ENCODE results near the gene GLUL.

The GLUL gene

GRCh38 chr1:182367926-182368325 lies 23.7 kb downstream of the GLUL start:
- no peak overlapping the region for H3K27ac ChIP-seq (ENCODE audit: low read depth, low read length)
- peaks cover 6% of the 10 kb centered on the region; the same call in 1 of the 2 replicates for H3K4me1 ChIP-seq (ENCODE audit: control insufficient read depth, insufficient read depth, low read length)
- H3K9me3 ChIP-seq (ENCODE audit: control insufficient read depth, insufficient read depth, low read length), result no peaks in the 10 kb centered on the region
- H3K4me3 ChIP-seq (ENCODE audit: low read depth, low read length), result no peak overlapping the region
- no peak overlapping the region for H3K9ac ChIP-seq (ENCODE audit: low read depth, low read length)
- no peaks in the 10 kb centered on the region for H3K27me3 ChIP-seq (ENCODE audit: control insufficient read depth, insufficient read depth, low read length)
- H3K36me3 ChIP-seq (ENCODE audit: control insufficient read depth, insufficient read depth, low read length), result no peaks in the 10 kb centered on the region

DNA sequence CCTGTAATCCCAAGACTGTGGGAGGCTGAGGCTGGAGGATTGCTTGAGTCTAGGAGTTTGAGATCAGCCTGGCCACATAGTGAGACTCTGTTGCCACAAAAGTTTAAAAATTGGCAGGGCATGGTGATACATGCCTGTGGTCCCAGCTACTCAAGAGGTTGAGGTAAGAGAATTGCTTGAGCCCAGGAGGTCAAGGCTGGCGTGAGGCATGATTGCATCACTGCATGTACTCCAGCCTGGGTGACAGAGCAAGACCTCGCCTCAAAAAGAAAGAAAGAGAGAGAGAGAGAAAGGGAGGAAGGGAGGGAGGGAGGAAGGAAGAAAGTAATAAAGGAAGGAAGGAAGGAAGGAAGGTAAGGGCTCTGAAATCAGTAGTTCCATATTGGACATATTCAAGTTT lies 25.0 kb downstream of the GLUL start:
- H3K9ac ChIP-seq (ENCODE audit: low read depth, low read length), result no peak overlapping the region
- no peaks in the 10 kb centered on the region for H3K27me3 ChIP-seq (ENCODE audit: control insufficient read depth, insufficient read depth, low read length)
- H3K4me1 ChIP-seq (ENCODE audit: control insufficient read depth, insufficient read depth, low read length), result peaks cover 8% of the 10 kb centered on the region; the same call in 1 of the 2 replicates
- H3K27ac ChIP-seq (ENCODE audit: low read depth, low read length), result no peak overlapping the region
- no peaks in the 10 kb centered on the region for H3K36me3 ChIP-seq (ENCODE audit: control insufficient read depth, insufficient read depth, low read length)
- H3K9me3 ChIP-seq (ENCODE audit: control insufficient read depth, insufficient read depth, low read length), result no peaks in the 10 kb centered on the region
- no peak overlapping the region for H3K4me3 ChIP-seq (ENCODE audit: low read depth, low read length)

DNA sequence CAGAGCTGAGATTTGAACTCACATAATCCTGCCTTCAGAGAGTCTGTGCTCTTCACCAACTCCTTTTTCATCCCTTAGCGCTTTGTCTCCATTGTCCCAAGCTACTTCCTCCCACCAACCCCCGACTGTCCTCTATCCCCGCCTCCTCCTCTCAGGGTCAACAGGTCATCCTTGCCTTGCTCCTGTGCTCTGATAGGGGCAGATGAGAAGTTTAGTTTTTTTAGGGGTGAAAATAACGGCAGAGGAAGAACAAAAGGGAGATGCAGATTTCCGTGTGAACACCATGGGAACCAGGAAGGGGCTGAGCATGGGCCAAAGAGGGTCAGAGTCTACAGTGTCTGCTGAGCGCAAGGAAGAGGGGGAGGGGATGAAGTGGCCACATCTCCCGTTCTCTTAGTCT lies 31.9 kb downstream of the GLUL start:
- Histone ChIP-seq H3K9me3 (ENCODE audit: control insufficient read depth, insufficient read depth, low read length) (no peaks in the 10 kb centered on the region), H3K27ac (ENCODE audit: low read depth, low read length) (no peak overlapping the region), H3K4me3 (ENCODE audit: low read depth, low read length) (no peak overlapping the region), H3K9ac (ENCODE audit: low read depth, low read length) (no peak overlapping the region), H3K27me3 (ENCODE audit: control insufficient read depth, insufficient read depth, low read length) (no peaks in the 10 kb centered on the region), H3K4me1 (ENCODE audit: control insufficient read depth, insufficient read depth, low read length) (peaks cover 27% of the 10 kb centered on the region), H3K36me3 (ENCODE audit: control insufficient read depth, insufficient read depth, low read length) (no peaks in the 10 kb centered on the region)

DNA sequence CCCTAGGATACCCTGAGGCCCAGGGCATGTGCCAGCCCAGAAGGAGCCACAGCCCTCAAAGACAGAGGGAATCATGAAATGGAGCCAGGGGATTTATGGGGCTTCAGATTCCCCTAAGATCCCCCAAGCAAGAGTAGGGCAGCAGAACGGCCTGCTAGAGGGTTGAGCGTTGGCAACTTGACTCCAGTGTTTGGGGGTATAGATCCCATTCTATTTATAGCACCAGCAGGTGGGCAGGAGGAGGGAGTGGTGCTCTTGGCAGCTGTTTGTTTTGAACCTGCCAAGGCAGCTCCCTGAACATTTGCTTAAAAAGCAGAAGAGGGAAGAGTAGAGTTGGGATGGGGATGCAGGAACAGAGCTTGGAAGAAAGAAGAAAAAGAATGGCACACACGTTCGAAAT lies 33.7 kb downstream of the GLUL start:
- Histone ChIP-seq H3K27ac (ENCODE audit: low read depth, low read length) (no peak overlapping the region), H3K27me3 (ENCODE audit: control insufficient read depth, insufficient read depth, low read length) (no peaks in the 10 kb centered on the region), H3K36me3 (ENCODE audit: control insufficient read depth, insufficient read depth, low read length) (no peaks in the 10 kb centered on the region), H3K9me3 (ENCODE audit: control insufficient read depth, insufficient read depth, low read length) (no peaks in the 10 kb centered on the region), H3K9ac (ENCODE audit: low read depth, low read length) (no peak overlapping the region), H3K4me1 (ENCODE audit: control insufficient read depth, insufficient read depth, low read length) (peaks cover 21% of the 10 kb centered on the region), H3K4me3 (ENCODE audit: low read depth, low read length) (no peak overlapping the region)

DNA sequence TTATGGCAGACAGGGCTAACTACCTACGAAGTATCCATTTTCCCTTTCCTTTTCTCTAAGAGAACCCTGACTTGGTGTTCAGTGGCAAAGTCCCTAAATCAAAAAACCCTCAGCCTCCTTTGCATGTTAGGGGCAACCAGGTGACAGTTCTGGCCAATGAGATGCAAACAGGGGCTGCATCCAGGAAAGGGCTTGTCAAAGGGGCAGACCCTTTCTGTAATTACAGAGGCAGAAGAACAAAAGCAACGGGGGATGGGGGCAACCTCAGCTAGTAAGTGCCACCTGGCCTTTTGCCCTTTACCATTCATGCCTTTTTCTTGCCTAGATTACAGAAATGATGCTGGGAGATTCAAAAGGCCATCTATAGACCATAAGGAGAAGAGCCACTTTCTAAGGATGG lies 34.4 kb downstream of the GLUL start:
- H3K4me1 ChIP-seq (ENCODE audit: control insufficient read depth, insufficient read depth, low read length), result peaks cover 19% of the 10 kb centered on the region
- H3K36me3 ChIP-seq (ENCODE audit: control insufficient read depth, insufficient read depth, low read length), result no peaks in the 10 kb centered on the region
- H3K27ac ChIP-seq (ENCODE audit: low read depth, low read length), result no peak overlapping the region
- no peak overlapping the region for H3K4me3 ChIP-seq (ENCODE audit: low read depth, low read length)
- no peaks in the 10 kb centered on the region for H3K27me3 ChIP-seq (ENCODE audit: control insufficient read depth, insufficient read depth, low read length)
- H3K9ac ChIP-seq (ENCODE audit: low read depth, low read length), result no peak overlapping the region
- no peaks in the 10 kb centered on the region for H3K9me3 ChIP-seq (ENCODE audit: control insufficient read depth, insufficient read depth, low read length)

GRCh38 chr1:182355723-182356098 lies 35.9 kb downstream of the GLUL start:
- no peaks in the 10 kb centered on the region for H3K9me3 ChIP-seq (ENCODE audit: control insufficient read depth, insufficient read depth, low read length)
- peaks cover 19% of the 10 kb centered on the region for H3K4me1 ChIP-seq (ENCODE audit: control insufficient read depth, insufficient read depth, low read length)
- no peaks in the 10 kb centered on the region for H3K36me3 ChIP-seq (ENCODE audit: control insufficient read depth, insufficient read depth, low read length)
- H3K27ac ChIP-seq (ENCODE audit: low read depth, low read length), result no peak overlapping the region
- no peaks in the 10 kb centered on the region for H3K27me3 ChIP-seq (ENCODE audit: control insufficient read depth, insufficient read depth, low read length)
- H3K4me3 ChIP-seq (ENCODE audit: low read depth, low read length), result no peak overlapping the region
- H3K9ac ChIP-seq (ENCODE audit: low read depth, low read length), result no peak overlapping the region

DNA sequence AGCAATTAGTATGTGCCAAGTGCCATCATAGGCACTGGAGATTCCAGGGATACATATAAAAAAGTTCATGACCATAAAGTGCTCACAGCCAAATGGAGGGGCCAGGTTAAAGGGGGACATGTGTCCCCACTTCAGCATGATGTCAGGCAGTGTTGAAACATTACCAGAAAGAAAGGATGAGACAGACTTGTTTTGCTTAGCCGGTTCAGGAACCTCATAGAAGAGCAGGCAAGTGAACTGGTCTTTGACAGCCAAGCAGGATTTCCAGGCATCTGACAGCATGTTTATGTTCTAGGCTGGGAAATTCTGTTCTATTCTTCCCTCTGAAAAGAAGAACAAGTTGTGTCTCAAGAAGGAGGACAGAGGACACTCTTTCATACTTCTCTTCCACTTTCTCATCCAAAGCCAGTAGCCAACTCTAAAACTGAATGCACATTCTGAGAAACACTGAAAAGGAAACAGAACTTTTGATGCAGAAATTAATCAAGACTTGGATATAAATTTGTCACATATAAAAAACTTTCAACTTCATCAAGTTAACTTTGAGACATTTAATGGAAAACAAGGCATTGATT lies 39.7 kb downstream of the GLUL start:
- no peak overlapping the region for H3K27ac ChIP-seq (ENCODE audit: low read depth, low read length)
- H3K36me3 ChIP-seq (ENCODE audit: control insufficient read depth, insufficient read depth, low read length), result no peaks in the 10 kb centered on the region

GRCh38 chr1:182350839-182351238 lies 40.8 kb downstream of the GLUL start:
- no peak overlapping the region for H3K4me3 ChIP-seq (ENCODE audit: low read depth, low read length)
- H3K9me3 ChIP-seq (ENCODE audit: control insufficient read depth, insufficient read depth, low read length), result no peaks in the 10 kb centered on the region
- 0 out of 2 replicates have a peak, but pooled peaks cover 5% of the 10 kb centered on the region for H3K4me1 ChIP-seq (ENCODE audit: control insufficient read depth, insufficient read depth, low read length)
- H3K36me3 ChIP-seq (ENCODE audit: control insufficient read depth, insufficient read depth, low read length), result no peaks in the 10 kb centered on the region
- no peak overlapping the region for H3K9ac ChIP-seq (ENCODE audit: low read depth, low read length)
- no peak overlapping the region for H3K27ac ChIP-seq (ENCODE audit: low read depth, low read length)
- H3K27me3 ChIP-seq (ENCODE audit: control insufficient read depth, insufficient read depth, low read length), result no peaks in the 10 kb centered on the region

More for the DNA sequence above, 39.7 kb downstream of the GLUL start:
- Histone ChIP-seq H3K27me3 (ENCODE audit: control insufficient read depth, insufficient read depth, low read length) (no peaks in the 10 kb centered on the region), H3K4me1 (ENCODE audit: control insufficient read depth, insufficient read depth, low read length) (0 out of 2 replicates have a peak, but pooled peaks cover 5% of the 10 kb centered on the region), H3K4me3 (ENCODE audit: low read depth, low read length) (no peak overlapping the region), H3K9me3 (ENCODE audit: control insufficient read depth, insufficient read depth, low read length) (no peaks in the 10 kb centered on the region), H3K9ac (ENCODE audit: low read depth, low read length) (no peak overlapping the region)

DNA sequence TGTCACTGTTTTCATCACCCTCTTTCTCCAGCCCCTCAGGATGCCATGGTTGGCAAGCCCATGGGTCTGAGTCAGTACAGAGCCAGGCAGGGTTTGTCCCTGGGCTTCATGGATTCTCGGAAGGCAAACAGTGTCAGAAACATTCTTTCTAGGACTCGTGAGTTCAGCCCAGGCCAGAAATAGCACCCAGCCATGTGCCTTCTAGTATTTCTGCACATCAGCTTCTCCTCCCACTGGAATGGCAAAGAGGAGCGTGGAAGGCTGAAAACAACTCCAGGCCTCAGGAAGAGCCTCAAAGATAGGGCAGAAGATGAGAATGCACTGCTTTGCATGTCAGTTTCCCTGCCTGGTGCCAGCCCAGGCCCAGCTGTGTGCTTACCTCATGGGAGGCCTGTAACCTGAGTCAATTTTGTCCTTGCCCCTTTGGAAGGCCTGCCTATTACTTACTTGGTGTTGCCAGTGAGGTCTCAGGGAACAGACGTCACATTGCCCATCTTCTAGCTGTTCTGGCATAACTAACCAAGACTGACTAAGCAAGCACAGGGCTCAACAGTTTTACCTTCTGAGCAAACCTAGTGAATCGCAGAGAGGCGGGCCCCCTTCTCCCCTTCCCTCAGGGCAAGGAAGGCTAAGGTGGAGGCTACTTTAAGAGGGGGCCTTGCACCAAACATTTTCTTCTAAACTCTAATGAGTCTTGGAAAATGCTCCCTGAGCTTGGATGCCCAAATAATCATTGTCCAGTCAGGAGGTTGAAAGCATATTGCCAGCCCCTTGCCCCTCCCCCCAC lies 42.4 kb downstream of the GLUL start:
- Histone ChIP-seq H3K27ac (ENCODE audit: low read depth, low read length) (no peak overlapping the region), H3K9ac (ENCODE audit: low read depth, low read length) (no peak overlapping the region), H3K4me1 (ENCODE audit: control insufficient read depth, insufficient read depth, low read length) (0 out of 2 replicates have a peak, but pooled peaks cover 5% of the 10 kb centered on the region), H3K36me3 (ENCODE audit: control insufficient read depth, insufficient read depth, low read length) (no peaks in the 10 kb centered on the region), H3K27me3 (ENCODE audit: control insufficient read depth, insufficient read depth, low read length) (no peaks in the 10 kb centered on the region), H3K4me3 (ENCODE audit: low read depth, low read length) (no peak overlapping the region), H3K9me3 (ENCODE audit: control insufficient read depth, insufficient read depth, low read length) (no peaks in the 10 kb centered on the region)

GRCh38 chr1:182347019-182347418 lies 44.6 kb downstream of the GLUL start:
- Histone ChIP-seq H3K36me3 (ENCODE audit: control insufficient read depth, insufficient read depth, low read length) (no peaks in the 10 kb centered on the region), H3K27ac (ENCODE audit: low read depth, low read length) (no peak overlapping the region), H3K4me1 (ENCODE audit: control insufficient read depth, insufficient read depth, low read length) (0 out of 2 replicates have a peak, but pooled peaks cover 5% of the 10 kb centered on the region), H3K27me3 (ENCODE audit: control insufficient read depth, insufficient read depth, low read length) (no peaks in the 10 kb centered on the region), H3K4me3 (ENCODE audit: low read depth, low read length) (no peak overlapping the region), H3K9me3 (ENCODE audit: control insufficient read depth, insufficient read depth, low read length) (no peaks in the 10 kb centered on the region), H3K9ac (ENCODE audit: low read depth, low read length) (no peak overlapping the region)

- H3K9me3 ChIP-seq (ENCODE audit: control insufficient read depth, insufficient read depth, low read length), result no peaks in the 10 kb centered on the region
- no peaks in the 10 kb centered on the region for H3K36me3 ChIP-seq (ENCODE audit: control insufficient read depth, insufficient read depth, low read length)
- no peaks in the 10 kb centered on the region for H3K27me3 ChIP-seq (ENCODE audit: control insufficient read depth, insufficient read depth, low read length)
- no peaks in the 10 kb centered on the region for H3K4me1 ChIP-seq (ENCODE audit: control insufficient read depth, insufficient read depth, low read length)
- H3K9ac ChIP-seq (ENCODE audit: low read depth, low read length), result no peak overlapping the region
- H3K27ac ChIP-seq (ENCODE audit: low read depth, low read length), result no peak overlapping the region
- no peak overlapping the region for H3K4me3 ChIP-seq (ENCODE audit: low read depth, low read length)
Observed at GRCh38 chr1:182340233-182341058, 51.1 kb downstream of the GLUL start.

Data from HUES48 (cell line).